GM21529 (cell line): Measurements from ENCODE around the gene PHACTR1.

Experiments
- ATAC-seq: cut with Tn5 transposase; IDR thresholded peaks from one replicate; pipeline ENCODE4 v1.9.1; 2021; ENCODE audit not compliant: unreplicated experiment

Gene PHACTR1

DNA sequence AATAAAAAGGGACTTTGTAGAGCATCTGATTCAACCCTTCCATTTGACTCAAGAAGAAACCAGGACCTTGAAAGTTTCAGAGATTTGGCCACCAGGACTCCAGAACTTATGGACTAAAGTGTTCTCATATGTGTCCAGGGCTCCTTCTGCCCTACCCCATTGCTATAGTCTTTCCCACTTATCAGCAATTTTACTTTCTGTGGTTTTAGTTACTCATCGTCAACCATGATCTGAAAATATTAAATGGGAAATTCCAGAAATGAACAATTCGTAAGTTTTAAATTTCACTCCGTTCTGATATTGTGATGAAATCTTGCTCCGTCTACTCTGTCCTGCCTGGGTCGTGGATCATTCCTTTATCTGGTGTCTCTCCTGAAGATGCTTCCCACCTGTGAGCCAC lies 259.8 kb downstream of the PHACTR1 start:
- no peak for ATAC-seq

DNA sequence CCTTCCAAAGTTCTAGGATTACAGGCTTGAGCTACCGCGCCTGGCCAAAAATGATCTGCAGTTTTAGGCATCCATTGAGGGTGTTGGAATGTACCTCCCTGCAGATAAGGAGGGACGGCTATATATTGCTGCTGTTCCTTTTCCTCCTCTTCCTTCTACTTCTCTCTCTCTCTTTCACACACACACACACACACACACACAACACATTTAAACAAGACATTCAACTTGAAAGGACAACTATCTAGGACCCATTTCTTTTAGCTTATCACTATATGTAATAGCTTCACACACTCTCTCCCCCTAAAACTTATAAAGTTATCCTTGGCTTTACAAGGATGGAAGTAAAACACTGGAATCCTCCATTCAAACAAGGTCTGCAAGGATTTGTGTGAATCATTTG lies 260.6 kb downstream of the PHACTR1 start:
- no peak for ATAC-seq

DNA sequence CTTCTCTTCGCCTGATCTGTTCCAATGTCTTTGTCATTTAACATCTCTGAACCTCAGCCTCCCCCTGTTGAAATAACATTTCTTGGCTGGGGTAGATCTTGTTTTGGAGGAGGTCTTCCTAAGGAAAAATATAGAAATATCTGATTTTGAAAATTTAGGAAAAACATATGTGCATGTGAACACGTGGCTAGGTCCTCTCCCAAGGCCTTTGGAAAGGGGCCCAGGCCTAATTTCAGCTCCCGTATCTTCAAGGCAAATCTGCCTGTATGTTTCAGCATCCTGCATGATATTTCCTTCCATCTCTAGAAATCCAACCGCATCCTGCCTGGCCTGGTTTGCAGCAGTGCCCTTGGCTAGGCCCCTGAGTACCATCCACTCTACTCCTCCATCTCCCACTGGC lies 261.2 kb downstream of the PHACTR1 start:
- no peak for ATAC-seq

DNA sequence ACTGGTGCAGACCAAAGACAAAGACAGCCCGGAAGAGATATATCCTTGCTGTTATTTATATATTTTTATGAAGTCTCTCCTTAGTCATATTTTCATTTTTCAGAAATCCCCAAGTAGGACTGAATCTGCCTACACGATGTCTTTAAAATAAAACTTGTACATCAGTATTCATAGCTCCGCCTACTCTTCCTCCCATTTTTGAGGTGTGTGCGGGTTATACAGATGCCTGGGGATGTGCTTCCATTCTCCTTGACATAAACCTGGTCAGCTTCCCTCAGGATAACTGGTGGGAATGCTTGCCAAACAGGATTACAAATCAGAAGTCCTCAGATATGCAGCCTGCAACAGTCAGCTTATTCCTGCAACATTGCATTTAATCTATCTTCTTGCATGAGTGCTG lies 264.2 kb downstream of the PHACTR1 start:
- no peak for ATAC-seq

DNA sequence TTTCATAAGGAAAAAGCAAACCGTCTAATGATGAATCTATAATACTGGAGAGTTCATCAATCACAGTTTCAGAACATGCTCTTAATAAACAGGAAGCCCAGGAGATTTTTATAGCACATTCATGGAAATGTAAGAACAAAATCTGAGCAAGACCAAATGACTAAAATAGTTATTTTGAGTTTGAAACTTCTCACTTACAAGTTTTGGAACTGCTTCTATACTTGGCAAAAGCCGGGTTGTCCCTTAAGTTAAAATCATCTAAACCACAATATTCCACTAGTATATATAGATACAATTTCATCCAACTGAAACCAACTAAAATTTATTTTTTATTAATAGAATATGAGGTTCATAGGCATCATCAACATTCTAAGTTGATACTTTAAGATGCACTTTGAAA lies 268.2 kb downstream of the PHACTR1 start:
- no peak for ATAC-seq

DNA sequence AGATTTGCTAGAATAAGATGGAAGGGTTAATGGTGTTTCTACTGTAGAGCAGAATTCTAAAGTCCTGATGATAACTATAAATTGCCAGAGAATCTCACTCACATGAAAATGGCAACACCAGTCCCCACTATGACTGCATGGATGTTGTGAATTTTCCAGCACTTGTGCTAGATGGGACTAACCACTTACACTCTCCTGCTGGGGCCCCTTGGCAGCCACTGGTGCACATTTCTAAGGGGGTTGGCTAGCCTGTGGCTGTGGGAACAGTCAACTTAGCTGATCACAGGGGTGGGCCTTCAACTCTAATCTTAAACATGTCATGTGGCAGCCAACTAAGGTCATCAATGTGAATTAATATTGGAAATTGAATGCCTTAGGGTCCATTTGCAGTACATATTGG lies 271.2 kb downstream of the PHACTR1 start:
- no peak for ATAC-seq

DNA sequence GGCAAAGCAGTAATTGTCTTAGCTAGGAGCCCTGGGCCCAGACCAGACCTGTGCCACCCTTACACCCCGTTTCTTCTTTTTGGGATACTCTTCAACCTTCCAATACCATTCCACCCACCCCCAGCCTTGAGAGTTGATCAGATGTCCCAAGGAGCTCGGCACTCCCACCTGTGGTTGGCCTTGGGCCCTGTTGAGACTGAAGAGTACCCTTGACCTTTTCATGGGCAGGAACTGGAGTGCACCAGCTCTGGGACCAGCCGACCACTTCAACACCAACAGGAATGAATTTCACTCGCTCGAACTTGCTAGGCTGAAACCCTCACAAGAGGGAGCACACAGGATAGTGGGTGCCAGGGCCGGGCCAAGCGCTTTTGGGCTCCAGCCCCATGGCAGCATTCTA lies 273.6 kb downstream of the PHACTR1 start:
- no peak for ATAC-seq

DNA sequence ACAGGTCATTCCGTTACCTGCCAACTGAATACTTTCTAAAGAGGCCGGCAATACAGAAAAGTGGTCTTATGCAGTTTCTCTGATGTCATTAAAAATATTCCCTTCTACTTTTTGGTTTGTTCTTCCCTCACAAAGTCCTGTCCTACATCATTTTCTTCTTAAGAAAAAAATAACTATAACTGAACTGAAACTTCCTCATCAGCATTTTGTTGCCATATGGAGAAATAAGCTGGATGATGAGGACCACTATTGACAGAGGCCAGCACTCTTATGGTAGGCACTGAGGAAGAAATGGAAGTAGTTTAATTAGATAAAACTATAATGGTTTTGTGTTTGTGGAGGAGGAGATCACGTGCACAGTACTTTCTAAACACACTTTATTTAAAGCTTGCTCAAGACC lies 274.9 kb downstream of the PHACTR1 start:
- no peak for ATAC-seq

DNA sequence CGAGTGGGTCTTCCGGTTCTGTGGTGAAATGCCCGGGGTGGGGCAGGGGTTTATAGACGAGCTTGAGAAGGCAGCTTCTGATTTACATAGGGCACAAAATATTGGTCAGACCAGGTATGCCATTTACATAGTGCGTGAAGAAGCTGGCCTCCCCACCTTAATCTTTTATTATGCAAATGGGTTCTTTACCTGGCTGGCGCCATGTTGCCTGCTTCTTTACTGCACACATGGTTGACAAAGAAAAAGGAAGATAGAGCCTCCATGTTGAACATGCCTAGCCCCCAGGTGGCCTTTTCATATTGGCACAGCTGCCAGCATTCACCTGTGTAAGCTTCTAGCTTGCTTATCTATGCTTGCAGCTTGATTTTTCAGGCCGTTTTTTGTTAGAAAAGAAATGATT lies 276.2 kb downstream of the PHACTR1 start:
- ATAC-seq: no peak

DNA sequence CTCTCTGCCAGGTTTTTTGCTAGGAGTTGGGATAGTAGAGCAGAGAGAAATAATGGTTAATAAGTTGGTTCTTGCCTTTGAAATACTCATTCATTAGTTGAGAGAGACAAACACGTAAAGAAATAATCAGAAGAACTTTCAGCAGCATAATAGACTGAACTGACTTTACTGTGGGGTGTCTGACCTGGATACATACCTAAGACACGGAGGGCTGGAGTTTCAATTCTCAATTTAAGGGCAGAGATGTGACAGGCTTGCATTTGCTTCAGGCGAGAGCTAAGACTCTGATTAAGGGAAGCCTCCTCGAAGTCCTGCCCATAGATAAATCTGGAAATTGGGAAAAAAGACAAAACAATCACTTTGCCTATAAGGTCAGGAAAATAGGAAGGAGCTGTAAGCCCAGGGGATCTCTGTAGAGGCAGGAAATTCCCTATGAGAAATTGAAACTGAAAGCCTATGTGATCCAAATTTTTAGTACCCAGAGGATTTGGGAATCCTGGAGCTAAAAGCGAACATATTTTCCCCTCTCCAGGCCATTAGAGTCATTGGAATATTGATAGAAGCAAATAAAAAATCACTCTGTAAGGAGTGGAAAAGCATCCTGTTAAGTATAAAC lies 276.8 kb downstream of the PHACTR1 start:
- ATAC-seq: no peak

DNA sequence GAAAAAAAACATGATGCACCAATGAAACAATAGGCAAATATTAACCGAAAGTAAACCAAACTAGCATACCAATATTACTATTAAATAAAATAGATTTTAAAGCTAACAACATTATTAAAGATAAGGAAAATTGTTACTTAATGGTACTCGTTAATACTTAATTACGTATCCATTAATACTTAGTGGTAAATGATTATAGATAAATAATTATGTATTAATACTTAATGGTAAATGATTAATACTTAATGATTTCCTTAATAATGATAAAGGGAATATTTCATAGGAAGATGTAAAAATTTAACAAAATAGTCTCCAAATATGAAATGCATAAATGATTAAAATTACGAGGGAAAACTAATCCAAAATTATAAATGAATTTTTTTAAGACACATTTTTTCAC lies 278.9 kb downstream of the PHACTR1 start:
- no peak for ATAC-seq

DNA sequence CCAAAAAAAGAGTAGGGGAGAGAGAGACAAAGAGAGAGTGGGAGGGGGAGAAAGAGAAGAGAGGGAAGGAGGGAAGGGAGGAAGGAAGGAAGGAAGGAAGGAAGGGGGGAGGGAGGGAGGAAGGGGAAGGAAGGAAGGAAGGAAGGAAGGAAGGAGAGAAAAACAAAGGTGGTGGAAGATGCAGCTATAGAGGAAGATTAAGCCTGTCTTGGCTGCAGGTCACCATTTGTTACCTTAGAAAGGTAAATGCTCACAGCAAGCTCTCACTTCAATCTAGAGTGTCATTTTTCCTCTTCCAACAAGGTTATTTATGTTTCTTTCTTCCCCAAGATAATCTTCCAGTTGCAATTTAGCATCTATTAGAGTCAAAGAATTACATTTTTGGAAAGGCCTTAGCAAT lies 284.0 kb downstream of the PHACTR1 start:
- ATAC-seq: no peak

DNA sequence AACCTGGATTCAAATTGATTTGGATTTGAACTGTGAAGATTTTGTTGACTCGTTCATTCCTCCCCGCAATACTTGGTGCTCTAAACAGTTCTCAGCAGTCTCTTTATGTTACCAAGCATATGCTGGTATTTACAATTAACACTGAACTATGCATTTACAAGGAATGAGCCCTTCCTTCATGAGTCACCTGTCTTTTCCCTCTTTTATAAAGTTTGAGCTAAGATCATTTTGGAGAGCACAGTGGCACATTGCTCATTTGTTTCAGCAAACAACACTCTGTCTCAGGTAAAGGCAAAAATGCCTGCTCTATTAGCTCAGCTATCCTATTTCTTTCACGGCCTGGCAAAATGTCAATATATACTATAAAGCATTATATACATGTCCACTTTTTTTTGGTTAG lies 285.4 kb downstream of the PHACTR1 start:
- no peak for ATAC-seq

DNA sequence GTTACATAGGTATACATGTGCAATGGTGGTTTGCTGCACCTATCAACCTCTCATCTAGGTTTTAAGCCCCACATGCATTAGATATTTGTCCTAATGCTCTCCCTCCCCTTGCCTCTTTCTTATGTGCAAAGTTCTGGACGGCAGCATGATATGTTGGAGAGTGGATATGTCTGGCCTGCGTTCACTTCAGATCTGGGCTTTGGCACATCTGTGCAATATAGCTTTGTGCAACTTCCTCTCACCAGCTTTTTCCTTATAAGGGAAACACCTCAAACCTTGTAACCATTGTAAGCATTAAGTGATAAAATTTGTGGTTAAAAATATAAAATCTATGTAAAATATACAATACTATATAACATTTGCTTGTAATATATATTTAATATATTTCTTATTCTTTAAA lies 288.0 kb downstream of the PHACTR1 start:
- ATAC-seq: no peak

DNA sequence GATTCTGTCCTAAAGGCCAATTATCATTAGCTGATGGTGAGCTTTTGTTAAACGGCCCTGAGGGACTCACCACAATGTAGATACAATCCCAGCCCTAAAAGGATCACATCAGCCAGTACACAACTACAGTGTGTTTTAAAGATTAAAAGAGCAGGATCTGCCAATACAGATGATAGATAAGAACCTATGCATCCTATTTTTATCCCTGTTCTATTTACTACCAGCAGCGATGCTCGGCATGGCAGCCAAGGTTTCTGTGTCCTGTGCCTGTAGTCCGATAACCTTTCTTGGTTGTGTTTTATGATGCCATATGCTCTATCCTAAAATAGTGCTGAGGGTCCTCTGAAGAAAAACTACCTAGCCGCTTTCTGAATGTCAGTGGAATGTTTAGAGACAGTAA lies 289.4 kb downstream of the PHACTR1 start:
- no peak for ATAC-seq

DNA sequence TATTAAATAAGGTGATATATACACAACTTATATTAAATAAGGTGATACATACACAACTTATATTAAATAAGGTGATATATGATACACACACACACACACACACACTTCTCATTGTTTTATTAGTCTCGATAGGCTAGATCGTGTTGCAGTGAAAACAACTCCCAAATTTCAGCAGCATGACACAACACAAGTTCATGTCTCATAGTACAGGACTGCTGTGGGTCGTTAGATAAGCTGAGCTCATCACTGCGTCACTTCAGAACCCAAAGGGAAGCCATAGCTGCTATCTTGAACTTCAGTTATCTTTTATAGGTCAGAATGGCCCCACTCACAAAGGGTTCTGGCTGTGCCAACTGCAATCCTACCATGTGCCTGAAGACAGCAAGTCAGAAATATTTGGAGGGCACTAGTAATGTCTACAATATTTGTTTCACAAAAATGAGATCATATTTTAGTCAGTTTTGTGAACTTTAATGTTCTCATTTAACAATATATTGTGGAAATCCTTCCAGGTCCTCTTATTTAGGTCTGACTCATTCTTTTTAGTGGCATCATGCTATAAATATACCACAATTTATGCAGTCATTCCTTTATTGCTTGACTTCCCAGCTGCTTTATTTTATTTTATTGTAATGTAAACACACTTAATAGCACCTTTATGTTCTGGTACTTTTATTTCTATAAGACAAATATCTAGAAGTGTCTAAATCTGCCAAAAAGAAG lies 290.2 kb downstream of the PHACTR1 start:
- ATAC-seq: no peak

DNA sequence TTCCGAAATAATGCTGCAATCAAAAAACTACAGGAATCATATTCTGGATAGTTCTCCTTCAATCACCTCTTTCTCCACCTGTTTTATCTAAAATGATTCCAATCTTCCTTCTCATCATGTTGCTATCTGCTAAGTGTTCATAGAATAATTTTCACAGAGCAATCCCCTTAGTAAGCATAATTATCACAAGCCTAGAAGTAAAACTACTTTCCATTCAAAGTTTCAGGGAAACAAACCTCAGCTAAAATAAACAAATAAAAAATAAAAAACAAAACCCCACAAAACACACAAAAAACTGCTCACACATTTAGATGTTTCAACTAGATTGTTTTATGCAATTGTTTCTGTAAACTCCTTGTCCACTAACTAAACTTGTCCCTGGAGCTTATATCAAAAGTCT lies 291.2 kb downstream of the PHACTR1 start:
- ATAC-seq: no peak

DNA sequence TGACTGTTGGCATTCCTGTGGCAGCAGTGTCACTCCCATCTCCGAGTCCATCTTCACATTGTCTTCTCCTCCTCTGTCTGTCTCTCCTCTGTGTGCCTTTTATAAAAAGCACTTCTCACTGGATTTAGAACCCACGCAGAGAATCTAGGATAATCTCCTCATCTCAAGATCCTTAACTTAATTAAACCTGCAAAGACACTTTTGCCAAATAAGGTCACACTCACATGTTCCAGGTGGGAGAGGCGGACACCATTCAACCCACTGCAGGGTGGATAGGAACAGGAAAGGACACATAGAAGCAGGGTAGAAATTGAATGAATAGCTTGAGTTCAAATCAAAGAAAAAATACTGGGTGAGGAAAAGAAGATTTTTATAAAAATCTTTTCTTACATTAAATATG lies 292.5 kb downstream of the PHACTR1 start:
- ATAC-seq: no peak

DNA sequence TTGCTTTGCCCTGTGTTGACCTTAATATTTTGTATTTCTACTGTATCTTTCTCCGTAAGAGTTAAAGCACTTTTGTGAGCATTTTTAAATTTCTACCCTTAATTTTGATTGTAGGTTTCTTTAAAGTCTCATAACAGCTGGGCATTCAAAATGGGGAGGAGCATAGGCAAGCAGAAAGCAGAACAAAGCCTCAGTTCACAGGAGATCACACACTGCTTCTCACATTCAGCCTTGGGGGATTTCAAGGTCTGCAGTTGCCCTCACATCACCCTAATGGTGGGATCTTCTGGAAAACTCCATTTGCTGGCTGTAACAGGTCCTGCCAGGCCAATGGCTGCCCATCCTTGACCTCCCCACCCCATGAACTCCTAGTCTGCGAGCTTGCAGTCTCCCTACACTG lies 292.9 kb downstream of the PHACTR1 start:
- ATAC-seq: no peak

DNA sequence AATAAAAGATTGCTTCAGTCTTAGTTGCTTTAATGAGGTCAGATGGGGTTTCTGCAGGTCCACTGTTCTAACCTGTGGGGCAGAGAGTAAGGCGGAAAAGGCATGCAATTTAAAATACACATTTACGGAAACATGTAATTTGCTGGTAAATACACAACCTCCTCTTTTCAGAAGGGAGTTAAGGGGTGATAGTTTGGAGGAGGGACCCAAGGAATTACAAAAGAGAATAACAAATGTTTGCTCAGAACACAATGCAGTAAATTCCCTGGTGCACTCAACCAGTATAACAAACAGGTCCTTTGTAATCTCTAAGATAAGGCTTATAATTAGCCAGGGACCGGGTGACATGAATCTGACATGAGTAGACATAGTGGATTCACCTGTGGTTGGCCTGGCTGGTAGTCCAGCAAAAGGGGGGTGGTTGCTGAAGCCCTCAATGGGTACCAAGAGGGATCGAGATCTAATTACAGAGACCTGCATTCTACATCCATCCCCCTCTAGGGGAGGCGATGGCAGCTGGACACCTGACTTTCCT lies 295.1 kb downstream of the PHACTR1 start:
- ATAC-seq: no peak

DNA sequence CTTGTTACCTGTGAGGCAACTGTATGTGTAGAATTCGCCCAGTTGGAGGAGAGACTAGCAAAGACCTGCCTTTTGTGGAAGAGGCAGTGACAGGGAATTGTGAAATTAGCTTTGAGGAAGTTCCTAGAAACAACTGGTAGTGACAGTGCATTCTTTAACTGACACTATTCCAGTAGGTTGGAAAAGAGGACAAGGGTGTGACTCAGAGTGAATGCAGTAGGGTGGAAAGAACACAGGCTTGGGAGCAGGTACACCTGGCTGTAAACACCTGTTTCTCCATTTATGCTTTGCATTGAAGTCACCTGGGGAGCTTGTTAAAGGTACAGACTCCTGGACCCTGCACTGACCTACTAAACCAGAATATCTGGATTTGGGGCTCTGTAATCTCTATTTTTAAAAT lies 295.7 kb downstream of the PHACTR1 start:
- no peak for ATAC-seq

DNA sequence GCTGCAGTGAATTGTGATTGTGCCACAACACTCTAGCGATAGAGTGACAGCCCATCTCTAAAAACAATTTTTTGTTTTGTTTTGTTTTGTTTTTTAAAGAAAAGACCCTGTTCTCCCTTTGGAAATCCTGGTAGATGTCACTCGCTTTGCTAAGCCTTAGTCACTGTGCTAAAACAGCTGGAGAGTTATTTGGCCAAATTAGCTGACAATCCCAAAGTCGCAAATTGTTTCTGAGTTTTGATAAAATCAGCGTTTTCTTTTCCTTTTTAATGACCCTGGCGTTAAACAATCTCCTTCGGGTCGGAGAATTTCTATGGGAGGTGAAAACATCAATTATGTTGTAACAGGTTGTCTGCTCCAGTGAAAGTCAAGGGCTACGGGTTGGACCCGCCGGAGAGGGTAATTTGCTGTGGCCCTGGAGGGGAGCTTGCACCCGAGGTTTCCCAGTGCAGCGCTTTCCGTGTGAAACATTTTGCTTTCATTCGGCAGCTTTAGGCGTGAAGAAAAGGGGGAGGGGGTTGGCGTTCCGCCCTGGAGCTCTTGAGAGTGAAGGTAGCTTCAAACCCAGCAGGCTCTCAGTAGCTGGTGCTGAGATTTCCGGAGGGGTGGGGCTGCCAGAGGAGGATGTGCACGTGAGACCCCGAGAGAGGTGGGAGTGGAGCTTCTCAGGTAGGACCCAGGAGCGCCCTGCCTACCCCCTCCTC lies 296.6 kb downstream of the PHACTR1 start:
- ATAC-seq: no peak
